SK-N-SH (cell line): ENCODE results near the gene DUT. TPM values are rescaled to one million over a fixed set of nuclear protein-coding genes. Genes with fewer than 3 reads are reported as not detected.

Source experiments
- CTCF ChIA-PET: fragments of 300-600, 350-600 bp; formaldehyde crosslinking; extraction: SDS; loops from one replicate; lab custom pipeline; 2021; lab: Yijun Ruan, JAX
- POLR2A ChIA-PET: fragments of 350-600 bp; sonication (Branson Sonifier 250); formaldehyde crosslinking; extraction: SDS; loops from one replicate; lab custom pipeline; 2020; ENCODE audit warnings: antibody characterized with exemption, inconsistent platforms; lab: Yijun Ruan, JAX
- DNase-seq: peaks from one replicate; pipeline ENCODE4 v3.0.0; 2012
- H2AFZ ChIP-seq: fragments of 200-600 bp; sonication (generic); 2 replicates; pipeline ENCODE4 v1.8.1; 2016; ENCODE audit warnings: antibody characterized with exemption, mild to moderate bottlenecking, low read depth
- H3F3A ChIP-seq: fragments of 200-600 bp; sonication (generic); replicated peaks from 2 replicates; pipeline ENCODE3; 2016; ENCODE audit warnings: antibody characterized with exemption, mild to moderate bottlenecking; ENCODE audit not compliant: insufficient read depth
- H3K27ac ChIP-seq, 2 experiments: fragments of 200-500 bp in 1 of 2; fragments of 200-600 bp in 1 of 2; sonication (Bioruptor generic) in 1 of 2; sonication (generic), shearing (Covaris generic) in 1 of 2; 2 replicates each; pipeline versions ENCODE4 v1.5.1 to v1.6.1; 2014 to 2016; ENCODE audit warnings: low read depth in 2 of 2, inconsistent platforms in 1 of 2, low read length in 1 of 2, mild to moderate bottlenecking in 1 of 2, mixed read lengths in 1 of 2
- H3K27me3 ChIP-seq: fragments of 200-600 bp; sonication (generic), shearing (Covaris generic); 2 replicates; pipeline ENCODE4 v1.6.1; 2016; ENCODE audit warnings: mixed run types; ENCODE audit not compliant: insufficient read depth
- H3K36me3 ChIP-seq, 2 experiments: fragments of 200-500 bp in 1 of 2; fragments of 200-600 bp in 1 of 2; sonication (Bioruptor generic) in 1 of 2; sonication (generic) in 1 of 2; replicated peaks in 1 of 2; 2 replicates each; pipeline versions ENCODE3 to v1.5.1; 2014 to 2016; ENCODE audit warnings: low read length in 1 of 2, mild to moderate bottlenecking in 1 of 2; ENCODE audit not compliant: insufficient read depth in 2 of 2, control insufficient read depth in 1 of 2
- H3K4me1 ChIP-seq, 2 experiments: fragments of 200-500 bp in 1 of 2; fragments of 200-600 bp in 1 of 2; sonication (Bioruptor generic) in 1 of 2; sonication (generic), shearing (Covaris generic) in 1 of 2; 2 replicates each; pipeline versions ENCODE4 v1.5.1 to v1.6.1; 2014 to 2016; ENCODE audit warnings: low read depth in 1 of 2, low read length in 1 of 2, mixed run types in 1 of 2; ENCODE audit not compliant: insufficient read depth in 2 of 2, control insufficient read depth in 1 of 2
- H3K4me2 ChIP-seq: fragments of 200-600 bp; sonication (generic), shearing (Covaris generic); 2 replicates; pipeline ENCODE4 v1.6.1; 2017; ENCODE audit warnings: mixed run types
- H3K4me3 ChIP-seq, 2 experiments: fragments of 200-500 bp in 1 of 2; fragments of 200-600 bp in 1 of 2; sonication (Bioruptor generic) in 1 of 2; sonication (generic), shearing (Covaris generic) in 1 of 2; 2 replicates each; pipeline versions ENCODE4 v1.5.1 to v1.8.1; 2014 to 2016; ENCODE audit warnings: low read depth in 2 of 2, inconsistent platforms in 1 of 2, low read length in 1 of 2, mild to moderate bottlenecking in 1 of 2, mixed read lengths in 1 of 2, moderate library complexity in 1 of 2
- H3K79me2 ChIP-seq: fragments of 200-600 bp; sonication (generic); 2 replicates; pipeline ENCODE4 v1.8.1; 2017; ENCODE audit warnings: mild to moderate bottlenecking; ENCODE audit not compliant: insufficient read depth
- H3K9ac ChIP-seq: fragments of 200-600 bp; sonication (generic); 2 replicates; pipeline ENCODE4 v1.6.1; 2017; ENCODE audit warnings: mixed run types
- H3K9me2 ChIP-seq: fragments of 200-600 bp; sonication (generic); 2 replicates; pipeline ENCODE4 v1.6.1; 2017; ENCODE audit warnings: mixed run types
- H3K9me3 ChIP-seq: fragments of 200-600 bp; sonication (generic); 2 replicates; pipeline ENCODE4 v1.6.1; 2017; ENCODE audit warnings: mixed run types, mild to moderate bottlenecking, moderate library complexity
- H4K20me1 ChIP-seq: fragments of 200-600 bp; sonication (generic); 2 replicates; pipeline ENCODE4 v1.6.1; 2017; ENCODE audit warnings: mild to moderate bottlenecking, mixed run types; ENCODE audit not compliant: insufficient read depth
- EZH2phosphoT487 ChIP-seq: fragments of 200-600 bp; sonication (generic); IDR thresholded peaks from 2 replicates; pipeline ENCODE4 v1.6.1; 2017; ENCODE audit warnings: low read depth, mixed run types, mild to moderate bottlenecking, antibody characterized with exemption, moderate library complexity, borderline replicate concordance
- FOSL2 ChIP-seq: IDR thresholded peaks from 2 replicates; pipeline ENCODE4 v1.4.0; 2012; ENCODE audit warnings: low read depth, mild to moderate bottlenecking, moderate library complexity, borderline replicate concordance
- FOXJ3 ChIP-seq: sonication (generic); formaldehyde crosslinking; IDR thresholded peaks from 2 replicates; pipeline ENCODE4 v1.5.1; 2020; ENCODE audit warnings: mild to moderate bottlenecking, missing genetic modification reagents
- RAD21 ChIP-seq: IDR thresholded peaks from 2 replicates; pipeline ENCODE4 v1.6.1; 2012; ENCODE audit warnings: mild to moderate bottlenecking, low read length
- RXRA ChIP-seq: IDR thresholded peaks from 2 replicates; pipeline ENCODE4 v1.4.0; 2012; ENCODE audit warnings: low read depth, mild to moderate bottlenecking, borderline replicate concordance
- WGBS: methylation state at CpG from one replicate; pipeline ENCODE4 v1.1.6; 2017; ENCODE audit warnings: low lambda C conversion rate; 5-methylcytosine and 5-hydroxymethylcytosine counted together
- polyA plus RNA-seq, 3 experiments: library from polyadenylated mRNA; depleted of rRNA; stranded (reverse); fragments of >200 nt; gene quantifications; 2 replicates each; pipeline ENCODE4 v1.2.3, GENCODE V29; 2012
- TF ChIP-seq, protein P1 (sequence below): fragments of 150-350 bp; IDR thresholded peaks from 2 replicates; pipeline ENCODE4 v1.6.1; 2016; ENCODE audit warnings: mild to moderate bottlenecking, low read depth, low read length
- TF ChIP-seq, protein P2 (sequence below): IDR thresholded peaks from 2 replicates; pipeline ENCODE4 v1.4.0; 2012; ENCODE audit warnings: low read depth, borderline replicate concordance

Gene DUT
- polyA plus RNA-seq, 1 of the 3 experiments (the other 2 are of a cell fraction): 79.3 TPM

DNA sequence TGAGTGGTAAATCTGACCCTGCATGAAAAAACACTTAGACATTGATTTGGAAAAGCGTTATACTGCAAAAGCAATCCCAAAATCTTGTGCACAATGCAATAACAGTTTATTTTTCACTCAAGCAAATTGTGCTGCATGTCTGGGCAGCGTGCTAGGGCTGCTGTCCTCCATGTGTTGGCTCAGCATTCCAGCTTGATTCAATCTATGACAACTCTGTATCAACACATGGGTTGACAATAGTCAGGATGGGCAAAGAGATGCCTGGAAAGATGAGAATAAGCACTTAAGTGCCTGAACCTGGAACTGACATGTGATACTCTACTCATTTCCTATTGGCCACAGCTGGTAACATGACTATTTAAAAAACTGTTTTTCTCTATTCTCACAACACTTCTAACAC lies 51.8 kb downstream of the DUT start:
- POLR2A ChIA-PET: no interaction called here
- TF ChIP-seq, protein P1, sequence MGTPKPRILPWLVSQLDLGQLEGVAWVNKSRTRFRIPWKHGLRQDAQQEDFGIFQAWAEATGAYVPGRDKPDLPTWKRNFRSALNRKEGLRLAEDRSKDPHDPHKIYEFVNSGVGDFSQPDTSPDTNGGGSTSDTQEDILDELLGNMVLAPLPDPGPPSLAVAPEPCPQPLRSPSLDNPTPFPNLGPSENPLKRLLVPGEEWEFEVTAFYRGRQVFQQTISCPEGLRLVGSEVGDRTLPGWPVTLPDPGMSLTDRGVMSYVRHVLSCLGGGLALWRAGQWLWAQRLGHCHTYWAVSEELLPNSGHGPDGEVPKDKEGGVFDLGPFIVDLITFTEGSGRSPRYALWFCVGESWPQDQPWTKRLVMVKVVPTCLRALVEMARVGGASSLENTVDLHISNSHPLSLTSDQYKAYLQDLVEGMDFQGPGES: no peak
- no peak for TF ChIP-seq EZH2phosphoT487
- no peak for TF ChIP-seq RXRA
- no peak for TF ChIP-seq FOXJ3 (CRISPR knock-in tag)
- TF ChIP-seq, all 33 proteins: peak for 0
- Histone ChIP-seq H3K4me3 (no peak overlapping the region), H3K27ac (no peak overlapping the region), H3F3A (peaks cover 30% of the 10 kb centered on the region), H3K79me2 (no peaks in the 10 kb centered on the region), H3K4me2 (no peak overlapping the region), H3K9me2 (no peaks in the 10 kb centered on the region), H3K9me3 (no peaks in the 10 kb centered on the region), H3K4me1 (peaks cover 0 to 10% of the 10 kb centered on the region in 2 experiments; a peak in 2 of 4 replicates), H3K36me3 (no peaks in the 10 kb centered on the region), H4K20me1 (no peaks in the 10 kb centered on the region), H2AFZ (no peak overlapping the region), H3K9ac (no peak overlapping the region), H3K27me3 (no peaks in the 10 kb centered on the region)
- CTCF ChIA-PET: interaction anchor here (0.8 kb wide), 1 partner anchor 13 kb away, joined by 4 read pairs; no protein-coding TSS in a partner anchor
- no peak for DNase-seq
- 75% methylated on average over 2 of the region's 2 CpGs for WGBS

DNA sequence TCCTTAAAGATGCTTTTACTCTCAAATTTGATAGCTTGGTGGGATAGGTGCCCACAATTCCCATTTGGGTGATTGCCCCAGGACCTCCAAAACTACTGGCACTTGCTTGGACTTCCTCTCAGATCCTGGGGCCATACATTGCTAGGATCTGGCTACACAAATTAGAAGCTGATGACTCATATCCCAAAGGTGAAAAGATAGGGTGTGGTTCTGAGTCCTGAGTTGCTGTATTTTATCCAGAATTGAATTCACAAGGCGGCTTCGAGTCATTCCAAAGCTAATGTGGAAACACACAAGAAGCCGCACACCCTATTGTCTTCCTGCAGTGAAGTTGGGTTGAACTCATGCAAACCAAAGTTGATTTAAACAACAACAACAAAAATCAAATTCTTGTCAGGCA lies 53.4 kb downstream of the DUT start:
- peak overlapping the region; percentile 32; the same call in 1 of the 2 replicates for H3K4me2 ChIP-seq
- no peak for DNase-seq
- H3K9me2 ChIP-seq: no peaks in the 10 kb centered on the region
- H3K27me3 ChIP-seq: no peaks in the 10 kb centered on the region
- peak overlapping the region; percentile 48; the same call in 1 of the 2 replicates for H3K9ac ChIP-seq
- no peaks in the 10 kb centered on the region for H3K9me3 ChIP-seq
- no peak overlapping the region for H3K4me3 ChIP-seq
- no peaks in the 10 kb centered on the region for H3K79me2 ChIP-seq
- no peaks in the 10 kb centered on the region for H3K36me3 ChIP-seq
- peaks cover 0 to 26% of the 10 kb centered on the region in 2 experiments for H3K4me1 ChIP-seq
- no peaks in the 10 kb centered on the region for H4K20me1 ChIP-seq
- WGBS: 90% methylated on average over 3 of the region's 3 CpGs
- H2AFZ ChIP-seq: no peak overlapping the region
- ChIA-PET POLR2A (interaction anchor here (0.6 kb wide), 1 partner anchor 10 kb away, joined by 3 read pairs; no protein-coding TSS in a partner anchor), CTCF (interaction anchor here (1.0 kb wide), 1 partner anchor 16 kb away, joined by 3 read pairs; no protein-coding TSS in a partner anchor)
- no peak for TF ChIP-seq RAD21
- peak; percentile 2; the same call in 1 of the 2 replicates for TF ChIP-seq FOSL2
- TF ChIP-seq, protein P2, sequence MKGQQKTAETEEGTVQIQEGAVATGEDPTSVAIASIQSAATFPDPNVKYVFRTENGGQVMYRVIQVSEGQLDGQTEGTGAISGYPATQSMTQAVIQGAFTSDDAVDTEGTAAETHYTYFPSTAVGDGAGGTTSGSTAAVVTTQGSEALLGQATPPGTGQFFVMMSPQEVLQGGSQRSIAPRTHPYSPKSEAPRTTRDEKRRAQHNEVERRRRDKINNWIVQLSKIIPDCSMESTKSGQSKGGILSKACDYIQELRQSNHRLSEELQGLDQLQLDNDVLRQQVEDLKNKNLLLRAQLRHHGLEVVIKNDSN: no peak
- TF ChIP-seq EZH2phosphoT487: no peak
- peaks cover 39% of the 10 kb centered on the region for H3F3A ChIP-seq
- peak overlapping the region; percentile 68 to 99 for H3K27ac ChIP-seq
